ENCODE measurements around the gene ATP11A. TPM values are rescaled to one million over a fixed set of nuclear protein-coding genes. Genes with fewer than 3 reads are reported as not detected.

ATP11A gene
- 6.6 and 8.8 TPM in 2 replicates for total RNA-seq (2014; rRNA removed; shearing (Covaris generic))

DNA sequence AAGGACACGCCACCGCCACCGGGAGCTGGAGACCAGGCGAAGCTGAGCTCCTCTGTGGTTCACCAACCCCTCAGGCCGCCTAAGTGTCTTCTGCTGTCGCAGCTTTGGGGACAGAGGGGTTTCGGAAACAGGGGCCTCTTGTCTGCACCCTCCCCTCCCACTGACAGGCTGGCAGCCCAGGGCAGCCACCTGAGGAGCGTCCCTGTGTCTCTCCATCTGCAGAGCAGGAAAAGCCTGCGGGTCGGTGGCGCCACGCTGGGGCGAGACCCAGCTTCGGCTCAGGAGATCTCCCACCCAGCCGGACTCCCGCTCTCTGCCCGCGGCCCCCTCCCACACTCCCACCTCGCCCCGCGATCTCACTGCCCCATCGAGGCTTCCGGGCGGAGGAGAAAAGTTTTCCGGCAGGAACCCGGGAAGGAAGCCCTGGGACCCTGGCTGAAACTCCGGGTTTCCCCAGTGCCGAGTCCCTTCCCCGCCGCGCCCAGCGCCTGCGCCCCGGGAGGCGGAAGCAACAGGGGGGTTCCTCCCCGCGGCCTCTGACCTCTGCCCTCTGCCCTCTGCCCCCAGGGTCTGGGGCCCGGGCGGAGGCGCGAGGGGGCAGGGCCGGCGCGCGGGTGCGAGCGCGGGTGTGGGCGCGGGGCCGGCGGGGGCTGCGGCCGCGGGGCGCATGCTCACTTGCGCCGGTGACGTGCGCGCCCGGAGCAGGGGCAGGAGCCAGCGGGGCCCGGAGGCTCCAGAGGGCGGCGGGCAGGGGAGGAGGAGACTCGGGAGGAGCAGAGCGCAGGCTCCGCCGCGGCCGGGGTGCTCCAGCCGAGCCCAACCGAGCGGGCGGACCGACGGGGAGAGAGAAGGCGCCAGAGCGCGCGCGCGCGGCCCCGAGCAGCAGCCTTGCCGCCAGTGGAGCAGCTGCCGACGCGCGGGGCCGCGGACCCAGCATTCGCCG is at the start of gene ATP11A:
ATP11A (plus strand) TSS at position 736 of the 943 bp plus-strand sequence. CDS start 379 bp downstream, outside the sequence.
- peak; percentile 74 for DNase-seq (ENCODE audit: low spot score)

GRCh38 chr13:112641456-112642089 is 48.3 kb upstream of the ATP11A start:
- DNase-seq (ENCODE audit: low spot score): no peak

DNA sequence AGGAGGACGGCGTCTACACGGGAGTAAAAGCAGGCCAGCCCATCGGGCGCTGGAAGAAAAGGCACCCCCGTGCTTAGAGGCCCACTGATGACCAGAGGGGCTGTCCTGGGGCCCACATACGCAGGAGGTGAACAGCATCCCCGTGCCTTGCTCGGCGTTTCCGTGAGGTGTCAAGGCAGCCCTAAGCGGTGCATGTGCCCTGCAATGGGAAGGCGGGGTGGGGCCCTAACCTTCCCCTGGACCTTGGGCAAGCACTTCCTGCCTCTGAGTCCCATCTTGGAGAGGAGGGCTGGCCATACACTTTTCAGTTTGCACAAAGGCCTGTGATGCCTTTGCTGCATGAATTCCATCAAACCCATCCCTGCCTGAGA is 47.8 kb upstream of the ATP11A start:
- no peak for DNase-seq (ENCODE audit: low spot score)

DNA sequence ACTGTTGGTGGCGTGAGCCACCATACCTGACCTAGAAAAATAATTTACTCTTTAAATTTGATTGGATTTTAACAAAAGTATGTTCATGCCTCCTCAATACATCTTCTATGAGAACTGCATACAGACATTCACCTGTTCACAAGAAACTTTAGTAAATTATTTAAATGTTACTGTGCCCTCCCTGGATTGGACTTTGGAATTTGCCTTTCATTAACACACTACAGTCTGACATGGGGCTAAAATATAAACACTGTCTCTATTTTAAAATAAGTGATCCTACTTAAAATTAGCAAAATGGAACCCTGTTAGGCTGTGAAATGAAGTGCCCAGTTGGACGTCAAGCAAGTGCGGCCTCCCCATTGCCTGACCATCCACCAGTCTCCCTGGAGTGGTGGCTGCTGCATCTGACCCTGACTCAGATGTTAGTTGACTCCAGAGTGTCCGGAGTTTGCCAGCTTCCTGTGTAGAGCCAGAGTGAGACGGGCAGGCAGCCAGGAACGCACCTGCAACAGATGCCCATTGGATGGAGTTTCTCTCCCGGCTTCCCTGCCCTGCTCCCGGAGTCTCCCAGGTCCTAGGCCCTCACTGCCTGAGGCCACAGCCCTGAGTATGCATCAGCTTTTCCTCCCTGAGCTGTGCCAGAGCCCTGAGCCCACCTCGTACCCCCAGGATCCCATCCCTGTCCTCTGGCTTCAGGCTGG is 45.9 kb upstream of the ATP11A start:
- no peak for DNase-seq (ENCODE audit: low spot score)

- DNase-seq (ENCODE audit: low spot score): no peak
Measured at GRCh38 chr13:112645327-112645914, 44.4 kb upstream of the ATP11A start.

- DNase-seq (ENCODE audit: low spot score): no peak
Measured at GRCh38 chr13:112647256-112647655, 42.6 kb upstream of the ATP11A start.

DNA sequence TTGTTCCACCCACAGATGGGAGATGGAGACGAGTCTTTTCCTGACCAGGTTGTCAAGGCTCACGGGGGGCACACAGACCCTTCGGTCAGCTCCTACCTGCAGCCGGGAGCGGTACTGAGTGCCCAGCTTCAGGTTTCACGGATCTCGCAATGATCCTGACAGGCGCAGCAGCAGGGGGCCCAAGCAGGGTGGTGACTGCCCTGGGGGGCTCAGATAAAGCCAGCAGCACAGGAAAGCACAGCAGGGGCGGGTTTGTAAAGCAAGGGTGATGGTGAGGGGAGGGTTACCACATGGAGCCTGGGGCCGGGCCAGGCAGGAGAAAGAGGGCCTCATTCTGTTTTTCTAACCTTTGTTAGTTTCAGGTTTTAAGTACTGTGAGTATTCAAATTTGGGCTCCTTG is 41.7 kb upstream of the ATP11A start:
- no peak for DNase-seq (ENCODE audit: low spot score)

- no peak for DNase-seq (ENCODE audit: low spot score)
Measured at GRCh38 chr13:112648966-112649690, 40.7 kb upstream of the ATP11A start.

DNA sequence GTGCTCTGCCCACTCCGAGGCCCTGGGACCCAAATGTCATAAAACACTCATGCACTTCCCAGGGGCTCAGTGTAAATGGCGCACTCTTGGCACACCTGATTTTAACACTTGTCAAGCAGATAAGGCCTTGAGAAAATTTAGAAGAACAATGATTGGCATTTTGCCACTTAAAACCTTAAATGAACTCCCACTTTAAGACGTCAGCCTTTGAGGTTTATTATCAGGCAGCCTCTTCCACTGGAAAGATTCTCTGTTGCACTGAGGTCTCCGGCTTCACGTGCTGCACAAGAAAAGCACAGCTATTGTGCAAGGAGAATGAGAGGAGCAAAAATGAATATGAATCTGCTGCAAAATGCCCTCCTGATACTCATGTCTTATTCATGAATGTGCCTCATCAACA is 38.5 kb upstream of the ATP11A start:
- no peak for DNase-seq (ENCODE audit: low spot score)

GRCh38 chr13:112651750-112652511 is 37.9 kb upstream of the ATP11A start:
- DNase-seq (ENCODE audit: low spot score): no peak

DNA sequence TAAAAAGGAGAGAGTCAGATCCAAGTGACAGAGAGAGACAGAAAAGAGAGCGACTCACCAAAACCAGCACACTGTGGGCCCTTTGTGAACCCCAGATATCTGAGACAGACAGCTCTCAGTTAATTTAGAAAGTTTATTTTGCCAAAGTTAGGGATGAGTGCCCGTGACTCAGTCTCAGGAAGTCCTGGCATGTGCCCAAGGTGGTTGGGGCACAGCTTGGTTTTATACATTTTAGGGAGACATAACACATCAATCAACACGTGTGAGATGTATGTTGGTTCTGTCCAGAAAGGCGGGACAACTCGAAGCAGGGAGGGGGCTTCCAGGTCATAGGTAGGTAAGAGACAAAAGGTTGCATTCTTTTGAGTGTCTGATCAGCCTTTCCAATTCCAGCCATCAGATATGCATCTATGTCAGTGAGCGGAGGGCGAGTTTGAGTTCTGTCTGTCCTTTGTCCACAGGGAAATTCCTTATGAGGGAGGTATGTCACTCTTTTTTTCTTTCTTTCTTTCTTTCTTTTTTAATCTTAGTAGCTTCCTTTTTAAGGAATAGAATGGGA is 37.2 kb upstream of the ATP11A start:
- peak; percentile 41 for DNase-seq (ENCODE audit: low spot score)

DNA sequence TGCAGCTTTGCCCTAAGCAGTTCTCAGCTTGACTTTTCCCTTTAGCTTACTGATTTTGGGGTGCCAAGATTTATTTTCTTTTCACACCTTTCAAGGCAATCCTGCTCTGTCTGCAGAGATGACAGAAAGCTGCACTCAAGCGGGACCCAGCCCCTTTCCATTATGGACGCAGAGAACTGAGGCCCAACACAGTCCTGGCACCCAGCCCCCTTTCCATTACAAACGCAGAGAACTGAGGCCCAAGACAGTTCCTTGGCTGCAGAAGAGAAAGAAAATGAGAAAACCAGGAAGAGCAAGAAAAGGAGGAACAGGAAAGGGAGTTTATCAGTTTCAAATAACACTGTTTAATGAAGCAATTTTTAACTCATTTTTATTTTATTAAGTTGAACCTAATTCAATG is 36.8 kb upstream of the ATP11A start:
- no peak for DNase-seq (ENCODE audit: low spot score)

DNA sequence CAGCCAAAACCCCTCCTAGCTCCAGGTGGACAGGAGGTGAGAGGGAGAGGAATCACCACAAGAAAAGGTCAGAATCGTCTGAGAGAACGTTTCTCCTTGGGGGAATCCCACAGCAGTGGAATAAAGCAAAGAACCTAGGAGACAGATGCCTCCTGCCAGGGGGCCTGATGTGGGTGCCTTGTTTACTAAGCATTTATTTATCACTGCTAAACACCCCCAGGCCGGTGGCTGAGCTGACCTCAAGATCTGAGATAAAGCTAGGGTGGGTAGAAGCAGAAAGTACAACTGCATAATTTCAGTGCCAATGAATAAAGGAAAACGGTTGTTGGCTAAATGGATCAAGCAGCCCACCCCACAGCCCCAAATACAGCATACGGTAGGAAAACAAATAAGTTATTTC is 33.9 kb upstream of the ATP11A start:
- no peak for DNase-seq (ENCODE audit: low spot score)

- peak; percentile 92 for DNase-seq (ENCODE audit: low spot score)
Measured at GRCh38 chr13:112657850-112658445, 31.9 kb upstream of the ATP11A start.

- DNase-seq (ENCODE audit: low spot score): peak; percentile 5
Measured at GRCh38 chr13:112658808-112659207, 31.0 kb upstream of the ATP11A start.

- no peak for DNase-seq (ENCODE audit: low spot score)
Measured at GRCh38 chr13:112661291-112661690, 28.5 kb upstream of the ATP11A start.

DNA sequence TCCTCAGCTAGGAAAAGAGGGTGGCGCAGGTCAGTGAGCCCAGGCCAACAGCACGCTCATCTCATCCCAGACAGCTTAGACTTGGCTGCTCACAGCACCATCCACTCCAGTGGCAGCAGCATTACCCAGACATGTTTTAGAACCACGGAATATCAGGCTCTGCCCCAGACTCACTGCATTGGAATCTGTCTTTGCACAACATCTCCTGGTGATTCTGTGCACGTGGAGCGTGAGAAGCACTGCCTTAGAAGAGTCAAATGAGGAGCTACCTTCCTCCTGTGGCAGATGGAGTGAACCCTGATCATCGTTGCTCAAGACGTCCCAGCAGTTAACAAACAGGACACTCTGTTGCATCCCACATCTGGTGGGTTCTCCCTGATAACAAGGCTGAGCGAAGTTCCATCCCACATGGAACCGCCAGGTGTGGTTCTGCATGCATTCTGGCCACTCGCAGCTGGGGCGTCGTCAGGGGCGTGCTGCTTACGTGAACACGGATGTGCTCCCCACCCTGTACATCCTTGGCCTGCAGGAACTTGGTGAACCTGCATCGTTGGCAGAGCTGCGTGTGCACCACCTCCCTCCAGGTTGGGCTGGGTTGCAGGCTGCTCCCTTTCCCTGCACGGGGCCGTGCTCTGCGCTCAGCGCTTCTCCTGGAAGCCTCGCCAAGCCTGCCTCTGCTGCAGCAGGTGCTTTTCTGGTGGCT is 25.2 kb upstream of the ATP11A start:
- no peak for DNase-seq (ENCODE audit: low spot score)

GRCh38 chr13:112668924-112669323 is 20.9 kb upstream of the ATP11A start:
- no peak for DNase-seq (ENCODE audit: low spot score)

GRCh38 chr13:112669881-112670499 is 19.8 kb upstream of the ATP11A start:
- DNase-seq (ENCODE audit: low spot score): no peak

All from A172 (cell line).